Caco-2 (cell line): ENCODE data around the gene PLCB2. TPM values are rescaled to one million over a fixed set of nuclear protein-coding genes. Genes with fewer than 3 reads are reported as not detected.

ENCODE experiments used
- BruUV-seq: library from RNA; stranded (reverse); fragments of 400-500 nt; replicated peaks from 2 replicates; lab custom pipeline; 2021; lab: Mats Ljungman, UMichigan
- CTCF ChIA-PET: fragments of 300-600 bp; sonication (Branson Sonifier 250); formaldehyde crosslinking; loops from one replicate; lab custom pipeline; 2022; ENCODE audit warnings: antibody characterized with exemption; lab: Charles Lee
- POLR2A ChIA-PET: fragments of 300-600 bp; sonication (Branson Sonifier 250); formaldehyde crosslinking; loops from one replicate; lab custom pipeline; 2022; ENCODE audit warnings: antibody characterized with exemption; lab: Charles Lee
- DNase-seq, 2 experiments: peaks; one replicate each; pipeline versions ENCODE4 v3.0.0 to v3.0.0-alpha.2; 2020 to 2022
- H3K27me3 ChIP-seq: replicated peaks from 2 replicates; pipeline ENCODE4 v1.6.0; 2011; ENCODE audit warnings: low read length; ENCODE audit not compliant: control insufficient read depth, insufficient read depth
- H3K36me3 ChIP-seq: 2 replicates; pipeline ENCODE4 v1.5.1; 2011; ENCODE audit warnings: low read length; ENCODE audit not compliant: control insufficient read depth, insufficient read depth
- H3K4me1 ChIP-seq: fragments of 250-450 bp; sonication (Bioruptor Pico); 2 replicates; pipeline ENCODE4 v1.5.1; 2020; ENCODE audit warnings: mild to moderate bottlenecking
- H3K4me3 ChIP-seq: 2 replicates; pipeline ENCODE4 v1.5.1; 2011; ENCODE audit warnings: low read depth, mild to moderate bottlenecking, control low read depth, low read length
- H3K9me3 ChIP-seq: fragments of 250-450 bp; sonication (Bioruptor Pico); 2 replicates; pipeline ENCODE4 v1.5.1; 2020; ENCODE audit warnings: mild to moderate bottlenecking, moderate library complexity
- H3K27ac Mint-ChIP-seq: one replicate; pipeline ENCODE4 v1.8.0; 2022; ENCODE audit warnings: mixed read lengths; ENCODE audit not compliant: unreplicated experiment
- H3K27me3 Mint-ChIP-seq: one replicate; pipeline ENCODE4 v1.8.0; 2022; ENCODE audit warnings: mixed read lengths; ENCODE audit not compliant: insufficient read depth, unreplicated experiment
- H3K36me3 Mint-ChIP-seq: one replicate; pipeline ENCODE4 v1.8.0; 2022; ENCODE audit warnings: mild to moderate bottlenecking, mixed read lengths; ENCODE audit not compliant: insufficient read depth, unreplicated experiment
- H3K4me1 Mint-ChIP-seq: one replicate; pipeline ENCODE4 v1.8.0; 2022; ENCODE audit warnings: low read depth, mixed read lengths; ENCODE audit not compliant: unreplicated experiment
- H3K4me3 Mint-ChIP-seq: one replicate; pipeline ENCODE4 v1.8.0; 2022; ENCODE audit warnings: mild to moderate bottlenecking, moderate library complexity, mixed read lengths; ENCODE audit not compliant: unreplicated experiment
- H3K9me3 Mint-ChIP-seq: one replicate; pipeline ENCODE4 v1.8.0; 2022; ENCODE audit warnings: mixed read lengths; ENCODE audit not compliant: unreplicated experiment
- CTCF ChIP-seq, 2 experiments: fragments of 200-600 bp in 1 of 2; IDR thresholded peaks; 1 replicate in 1 of 2; 2 replicates in 1 of 2; pipeline versions ENCODE4 v1.5.1 to v1.8.0; 2011 to 2022; ENCODE audit warnings: antibody characterized with exemption in 1 of 2, control low read depth in 1 of 2, inconsistent platforms in 1 of 2, low read depth in 1 of 2, low read length in 1 of 2, mild to moderate bottlenecking in 1 of 2, moderate library complexity in 1 of 2; ENCODE audit not compliant: insufficient read depth in 1 of 2, severe bottlenecking in 1 of 2, unreplicated experiment in 1 of 2
- intact Hi-C: fragments of 100-400 bp; cut with micrococcal nuclease; formaldehyde crosslinking; loops from one replicate; pipeline ENCODE4 v1.10.0; 2022; ENCODE audit not compliant: unreplicated experiment
- total RNA-seq: library from RNA; stranded (reverse); gene quantifications from 2 replicates; pipeline ENCODE4 v1.2.3, GENCODE V29; 2022

Gene PLCB2
- total RNA-seq, 1 experiment from 2014 or later, result 4.7 TPM

- no peaks in the 10 kb centered on the region; the same call in 1 of the 2 replicates for H3K4me1 ChIP-seq
- no peaks in the 10 kb centered on the region for H3K4me1 Mint-ChIP-seq
- intact Hi-C loops, result no loop called here
- ChIA-PET POLR2A (no interaction called here), CTCF (interaction anchor here (1.1 to 3.0 kb wide), 5 partner anchors 10 to 57 kb away, joined by 3 to 60 read pairs (median 21); partner anchors contain the start of genes CCDC9B and PLCB2)
- no TSS peak for BruUV-seq
- peak overlapping the region; percentile 60 for H3K4me3 Mint-ChIP-seq
- H3K36me3 ChIP-seq, result no peaks in the 10 kb centered on the region
- H3K4me3 ChIP-seq, result no peak overlapping the region
- H3K27me3 ChIP-seq, result no peaks in the 10 kb centered on the region
- no peaks in the 10 kb centered on the region for H3K9me3 ChIP-seq
- no peak for DNase-seq
- no peaks in the 10 kb centered on the region for H3K27me3 Mint-ChIP-seq
- H3K27ac Mint-ChIP-seq, result no peak overlapping the region
- no peak for TF ChIP-seq CTCF (IDR thresholded peaks at IDR 0.05; ENCODE audit: insufficient read depth in 1 of 2, low read depth in 1 of 2, low read length in 1 of 2, severe bottlenecking in 1 of 2, unreplicated experiment in 1 of 2)
- no peaks in the 10 kb centered on the region for H3K9me3 Mint-ChIP-seq
- H3K36me3 Mint-ChIP-seq, result peaks cover 5% of the 10 kb centered on the region
Observed at GRCh38 chr15:40281057-40281800, 26.5 kb downstream of the PLCB2 start.

- Histone ChIP-seq H3K4me1 (no peaks in the 10 kb centered on the region; the same call in 1 of the 2 replicates), H3K27me3 (no peaks in the 10 kb centered on the region), H3K36me3 (no peaks in the 10 kb centered on the region; the same call in 1 of the 2 replicates), H3K9me3 (no peaks in the 10 kb centered on the region), H3K4me3 (no peak overlapping the region)
- BruUV-seq, result no TSS peak
- TF ChIP-seq CTCF (IDR thresholded peaks at IDR 0.05; ENCODE audit: insufficient read depth in 1 of 2, low read depth in 1 of 2, low read length in 1 of 2, severe bottlenecking in 1 of 2, unreplicated experiment in 1 of 2), result no peak
- no peak for DNase-seq
- Mint-ChIP-seq H3K27ac (no peak overlapping the region), H3K27me3 (no peaks in the 10 kb centered on the region), H3K4me3 (peak overlapping the region; percentile 60), H3K36me3 (peaks cover 10% of the 10 kb centered on the region), H3K4me1 (no peaks in the 10 kb centered on the region), H3K9me3 (no peaks in the 10 kb centered on the region)
- ChIA-PET CTCF (interaction anchor here (1.3 to 3.0 kb wide), 5 partner anchors 8 to 63 kb away, joined by 7 to 60 read pairs (median 17); partner anchors contain the start of genes CCDC9B and PLCB2), POLR2A (interaction anchor here (0.6 kb wide), 1 partner anchor 216 kb away, joined by 3 read pairs; no protein-coding TSS in a partner anchor)
- intact Hi-C loops, result no loop called here
Observed at GRCh38 chr15:40280260-40281056, 27.3 kb downstream of the PLCB2 start.
